Peyer's patch (tissue), 4 donors: ENCODE results near the gene LRBA.

Experiments used
- POLR2A ChIP-seq, 2 donors: fragments of 450-650 bp; IDR thresholded peaks; one replicate each; pipeline ENCODE4 v1.5.1; 2017; ENCODE audit warnings: antibody characterized with exemption in 2 of 2, mild to moderate bottlenecking in 2 of 2, moderate library complexity in 2 of 2
- TF ChIP-seq, protein P1 (sequence below), 6 experiments: fragments of 450-650 bp in 4 of 6; fragments of 200-600 bp in 2 of 6; sonication (generic) in 1 of 6; IDR thresholded peaks; one replicate each; pipeline ENCODE4 v1.5.1; 2017 to 2019; ENCODE audit warnings: antibody characterized with exemption in 6 of 6, mild to moderate bottlenecking in 3 of 6, moderate library complexity in 1 of 6

DNA sequence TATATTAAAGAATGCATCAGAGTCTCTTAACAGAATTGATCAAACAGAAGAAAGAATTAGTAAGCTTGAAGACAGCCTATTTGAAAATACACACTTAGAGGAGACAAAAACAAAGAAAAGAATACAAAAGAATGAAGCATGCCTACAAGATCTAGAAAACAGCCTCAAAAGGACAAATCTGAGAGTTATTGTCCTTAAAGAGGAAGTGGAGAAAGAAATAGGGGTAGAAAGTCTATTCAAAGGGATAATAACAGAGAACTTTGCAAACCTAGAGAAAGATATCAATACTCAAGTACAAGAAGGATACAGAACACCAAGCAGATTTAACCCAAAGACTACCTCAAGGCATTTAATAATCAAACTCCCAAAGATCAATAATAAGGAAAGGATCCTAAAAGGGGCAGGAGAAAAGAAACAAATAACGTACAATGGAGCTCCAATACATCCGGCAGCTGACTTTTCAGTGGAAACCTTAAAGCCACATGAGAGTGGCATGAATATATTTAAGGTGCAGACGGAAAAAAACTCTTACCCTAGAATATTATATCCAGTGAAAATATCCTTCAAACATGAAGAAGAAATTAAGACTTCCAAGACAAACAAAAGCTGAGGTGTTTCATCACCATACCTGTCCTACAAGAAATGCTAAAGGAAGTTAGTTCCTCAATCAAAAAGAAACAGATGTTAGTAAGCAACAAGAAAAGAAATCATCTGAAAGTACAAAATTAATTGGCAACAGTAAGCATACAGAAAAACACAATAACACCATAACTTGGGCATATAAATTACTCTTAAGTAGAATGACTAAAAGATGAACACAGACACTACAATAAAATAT lies 36.1 kb downstream of the LRBA start:
- TF ChIP-seq, protein P1, sequence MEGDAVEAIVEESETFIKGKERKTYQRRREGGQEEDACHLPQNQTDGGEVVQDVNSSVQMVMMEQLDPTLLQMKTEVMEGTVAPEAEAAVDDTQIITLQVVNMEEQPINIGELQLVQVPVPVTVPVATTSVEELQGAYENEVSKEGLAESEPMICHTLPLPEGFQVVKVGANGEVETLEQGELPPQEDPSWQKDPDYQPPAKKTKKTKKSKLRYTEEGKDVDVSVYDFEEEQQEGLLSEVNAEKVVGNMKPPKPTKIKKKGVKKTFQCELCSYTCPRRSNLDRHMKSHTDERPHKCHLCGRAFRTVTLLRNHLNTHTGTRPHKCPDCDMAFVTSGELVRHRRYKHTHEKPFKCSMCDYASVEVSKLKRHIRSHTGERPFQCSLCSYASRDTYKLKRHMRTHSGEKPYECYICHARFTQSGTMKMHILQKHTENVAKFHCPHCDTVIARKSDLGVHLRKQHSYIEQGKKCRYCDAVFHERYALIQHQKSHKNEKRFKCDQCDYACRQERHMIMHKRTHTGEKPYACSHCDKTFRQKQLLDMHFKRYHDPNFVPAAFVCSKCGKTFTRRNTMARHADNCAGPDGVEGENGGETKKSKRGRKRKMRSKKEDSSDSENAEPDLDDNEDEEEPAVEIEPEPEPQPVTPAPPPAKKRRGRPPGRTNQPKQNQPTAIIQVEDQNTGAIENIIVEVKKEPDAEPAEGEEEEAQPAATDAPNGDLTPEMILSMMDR (IDR thresholded peaks at IDR 0.05) = no peak
- no peak for TF ChIP-seq POLR2A (IDR thresholded peaks at IDR 0.05)
